Activated naive CD4-positive, alpha-beta T cell treated with anti-CD3 and anti-CD28 coated beads for 36 hours (primary cell): ENCODE data around the gene FCRLA. TPM values are rescaled to one million over a fixed set of nuclear protein-coding genes. Genes with fewer than 3 reads are reported as not detected.
"Not testable (repeated sequence)": the region's sequence is repeated elsewhere in the genome, so short reads cannot be mapped to it uniquely, and the experiment has no call there.

Experiments
- CTCF ChIA-PET: fragments of 350-600 bp; sonication (Branson Sonifier 250); formaldehyde crosslinking; loops from one replicate; lab custom pipeline; 2021; ENCODE audit warnings: antibody characterized with exemption; lab: Charles Lee
- DNase-seq: peaks from one replicate; pipeline ENCODE4 v3.0.0-alpha.2; 2020
- H3K27ac Mint-ChIP-seq: one replicate; pipeline ENCODE4 v1.8.0; 2021; ENCODE audit warnings: mild to moderate bottlenecking, mixed read lengths
- H3K27me3 Mint-ChIP-seq: one replicate; pipeline ENCODE4 v1.8.0; 2021; ENCODE audit warnings: low read depth, mixed read lengths
- H3K36me3 Mint-ChIP-seq: one replicate; pipeline ENCODE4 v1.8.0; 2021; ENCODE audit warnings: low read depth, mixed read lengths
- H3K4me1 Mint-ChIP-seq: one replicate; pipeline ENCODE4 v1.8.0; 2021; ENCODE audit warnings: low read depth, mixed read lengths
- H3K4me3 Mint-ChIP-seq: one replicate; pipeline ENCODE4 v1.8.0; 2021; ENCODE audit warnings: mild to moderate bottlenecking, moderate library complexity, mixed read lengths
- H3K9me3 Mint-ChIP-seq: one replicate; pipeline ENCODE4 v1.8.0; 2021; ENCODE audit warnings: mixed read lengths
- intact Hi-C: fragments of 100-400 bp; cut with micrococcal nuclease; formaldehyde crosslinking; loops from one replicate; pipeline ENCODE4 v1.15.1; 2023
- total RNA-seq, 2 experiments: library from RNA; stranded (reverse); gene quantifications; one replicate each; pipeline ENCODE4 v1.2.3, GENCODE V29; 2021

Gene FCRLA
- total RNA-seq, 2 experiments from 2014 or later = not detected

DNA sequence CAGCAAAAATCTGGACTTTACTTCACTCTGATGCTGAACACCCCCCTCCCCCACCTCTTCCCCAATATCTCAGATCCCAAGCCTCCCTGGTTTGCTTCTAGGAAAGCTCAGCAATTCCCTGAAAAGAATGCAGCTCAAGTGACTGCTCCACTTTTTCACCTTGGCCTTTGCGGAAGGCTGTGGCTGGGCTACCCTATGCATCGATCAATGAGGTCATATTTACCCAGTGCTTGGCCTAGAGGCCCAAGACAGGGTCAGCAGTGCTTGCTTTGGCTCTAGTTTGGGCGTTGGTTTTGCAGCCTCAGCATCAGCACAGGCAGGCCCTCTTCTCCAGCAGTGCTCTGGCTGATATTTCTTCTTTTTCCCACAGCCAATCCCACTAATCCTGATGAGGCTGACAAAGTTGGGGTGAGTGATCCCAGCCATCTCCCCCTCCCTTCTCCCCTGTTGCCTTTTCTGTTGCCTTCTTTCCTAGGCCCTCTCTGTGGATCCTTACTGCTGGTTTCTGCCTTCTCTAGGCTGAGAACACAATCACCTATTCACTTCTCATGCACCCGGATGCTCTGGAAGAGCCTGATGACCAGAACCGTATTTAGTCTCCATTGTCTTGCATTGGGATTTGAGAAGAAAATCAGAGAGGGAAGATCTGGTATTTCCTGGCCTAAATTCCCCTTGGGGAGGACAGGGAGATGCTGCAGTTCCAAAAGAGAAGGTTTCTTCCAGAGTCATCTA, 29.9 kb upstream of the FCRLA start:
- CTCF ChIA-PET = interaction anchor here (0.8 kb wide), 1 partner anchor 30 kb away, joined by 3 read pairs; no protein-coding TSS in a partner anchor
- no peak overlapping the region for H3K27ac Mint-ChIP-seq
- DNase-seq = no peak
- H3K27me3 Mint-ChIP-seq = peaks cover 3% of the 10 kb centered on the region
- no peaks in the 10 kb centered on the region for H3K36me3 Mint-ChIP-seq
- no peak overlapping the region for H3K4me3 Mint-ChIP-seq
- H3K9me3 Mint-ChIP-seq = no peaks in the 10 kb centered on the region
- no peaks in the 10 kb centered on the region for H3K4me1 Mint-ChIP-seq
- intact Hi-C loops = no loop called here

DNA sequence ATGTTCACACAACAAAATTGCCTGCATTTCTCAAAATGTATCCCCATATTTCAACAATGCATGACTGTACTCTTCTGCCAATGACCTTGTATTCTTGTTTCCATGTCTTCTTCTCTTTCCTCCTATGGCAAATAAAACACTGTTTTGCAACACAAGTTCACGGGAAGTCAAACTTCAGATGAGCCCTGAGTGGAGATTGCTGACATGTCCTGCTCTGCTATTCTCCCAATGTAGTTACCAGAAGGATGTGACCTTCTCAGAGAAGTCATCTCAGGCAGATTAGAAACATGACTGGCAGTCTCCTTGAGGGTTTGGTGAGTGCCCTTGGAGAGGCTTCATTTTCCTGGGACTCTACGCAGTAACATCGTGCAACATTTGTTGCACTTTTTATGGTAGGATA, 28.5 kb upstream of the FCRLA start:
- Mint-ChIP-seq H3K27ac (no peak overlapping the region), H3K4me1 (no peaks in the 10 kb centered on the region), H3K9me3 (no peaks in the 10 kb centered on the region), H3K27me3 (peaks cover 3% of the 10 kb centered on the region), H3K4me3 (no peak overlapping the region), H3K36me3 (no peaks in the 10 kb centered on the region)
- CTCF ChIA-PET = no interaction called here
- intact Hi-C loops = no loop called here
- no peak for DNase-seq

- Mint-ChIP-seq H3K4me1 (no peaks in the 10 kb centered on the region), H3K9me3 (no peaks in the 10 kb centered on the region), H3K27me3 (peaks cover 3% of the 10 kb centered on the region), H3K27ac (no peak overlapping the region), H3K4me3 (no peak overlapping the region), H3K36me3 (no peaks in the 10 kb centered on the region)
- CTCF ChIA-PET = no interaction called here
- DNase-seq = no peak
- intact Hi-C loops = no loop called here
Measured at GRCh38 chr1:161681879-161682278, 25.1 kb upstream of the FCRLA start.

DNA sequence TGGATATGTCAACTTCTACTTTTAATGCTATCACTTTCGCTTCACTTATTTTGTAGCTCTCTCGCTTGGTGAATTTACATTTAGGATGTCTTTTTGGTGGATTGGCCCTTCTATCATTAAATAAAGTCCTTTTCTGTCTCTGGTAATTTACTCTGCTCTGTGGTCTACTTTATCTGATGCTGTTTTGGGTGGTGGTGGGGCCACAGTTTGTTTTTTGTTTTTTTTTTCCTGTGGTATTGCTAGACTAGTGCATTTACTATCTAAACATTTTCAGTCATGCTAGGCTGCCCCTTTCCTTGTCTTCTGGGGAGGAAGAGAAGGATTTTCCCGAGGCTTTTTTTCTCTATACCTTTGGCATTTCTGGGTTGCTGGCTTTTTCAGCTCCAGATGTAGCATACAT, 18.1 kb upstream of the FCRLA start:
- Mint-ChIP-seq H3K27ac (no peak overlapping the region), H3K4me1 (no peaks in the 10 kb centered on the region), H3K36me3 (no peaks in the 10 kb centered on the region), H3K4me3 (no peak overlapping the region), H3K27me3 (peaks cover 7% of the 10 kb centered on the region), H3K9me3 (no peaks in the 10 kb centered on the region)
- CTCF ChIA-PET = no interaction called here
- intact Hi-C loops = no loop called here
- no peak for DNase-seq

- H3K9me3 Mint-ChIP-seq = no peaks in the 10 kb centered on the region
- no peaks in the 10 kb centered on the region for H3K4me1 Mint-ChIP-seq
- H3K36me3 Mint-ChIP-seq = no peaks in the 10 kb centered on the region
- intact Hi-C loops = no loop called here
- no peak overlapping the region for H3K27ac Mint-ChIP-seq
- no peak overlapping the region for H3K4me3 Mint-ChIP-seq
- CTCF ChIA-PET = interaction anchor here (0.7 to 0.8 kb wide), 2 partner anchors 16 to 204 kb away, joined by 3 read pairs; no protein-coding TSS in a partner anchor
- DNase-seq = no peak
- H3K27me3 Mint-ChIP-seq = peaks cover 16% of the 10 kb centered on the region
Measured at GRCh38 chr1:161691846-161692245, 15.2 kb upstream of the FCRLA start.

DNA sequence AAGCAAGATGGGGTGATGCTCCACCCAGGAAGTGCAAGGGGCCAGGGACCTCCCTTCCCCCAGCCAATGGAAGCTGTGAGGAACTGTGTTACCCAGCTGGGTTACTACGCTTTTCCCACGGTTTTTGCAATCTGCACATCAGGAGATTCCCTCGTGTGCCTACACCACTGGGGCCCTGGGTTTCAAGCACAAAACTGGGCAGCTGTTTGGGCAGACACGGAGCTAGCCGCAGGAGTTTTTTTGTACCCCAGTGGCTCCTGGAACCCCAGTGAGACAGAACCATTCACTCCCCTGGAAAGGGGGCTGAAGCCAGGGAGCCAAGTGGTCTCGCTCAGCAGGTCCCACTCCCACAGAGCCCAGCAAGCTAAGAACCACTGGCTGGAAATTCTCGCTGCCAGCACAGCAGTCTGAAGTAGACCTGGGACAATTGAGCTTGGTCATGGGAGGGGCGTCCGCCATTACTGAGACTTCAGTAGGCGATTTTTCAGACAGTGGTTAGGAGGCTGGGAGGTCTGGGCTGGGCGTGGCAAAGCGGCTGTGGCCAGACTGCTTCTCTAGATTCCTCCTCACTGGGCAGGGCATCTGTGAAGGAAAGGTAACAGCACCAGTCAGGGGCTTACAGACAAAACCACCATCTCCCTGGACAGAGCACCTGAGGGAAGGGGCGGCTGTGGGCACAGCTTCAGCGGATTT, 13.9 kb upstream of the FCRLA start:
- intact Hi-C loops, H3K9me3 Mint-ChIP-seq, H3K4me3 Mint-ChIP-seq, DNase-seq, H3K27ac Mint-ChIP-seq, H3K36me3 Mint-ChIP-seq, H3K4me1 Mint-ChIP-seq, CTCF ChIA-PET: not testable (repeated sequence)
- peaks cover 22% of the 10 kb centered on the region for H3K27me3 Mint-ChIP-seq

GRCh38 chr1:161698302-161698701, 8.7 kb upstream of the FCRLA start:
- DNase-seq, CTCF ChIA-PET, intact Hi-C loops, H3K27ac Mint-ChIP-seq, H3K36me3 Mint-ChIP-seq, H3K9me3 Mint-ChIP-seq, H3K4me1 Mint-ChIP-seq, H3K4me3 Mint-ChIP-seq: not testable (repeated sequence)
- peaks cover 14% of the 10 kb centered on the region for H3K27me3 Mint-ChIP-seq

DNA sequence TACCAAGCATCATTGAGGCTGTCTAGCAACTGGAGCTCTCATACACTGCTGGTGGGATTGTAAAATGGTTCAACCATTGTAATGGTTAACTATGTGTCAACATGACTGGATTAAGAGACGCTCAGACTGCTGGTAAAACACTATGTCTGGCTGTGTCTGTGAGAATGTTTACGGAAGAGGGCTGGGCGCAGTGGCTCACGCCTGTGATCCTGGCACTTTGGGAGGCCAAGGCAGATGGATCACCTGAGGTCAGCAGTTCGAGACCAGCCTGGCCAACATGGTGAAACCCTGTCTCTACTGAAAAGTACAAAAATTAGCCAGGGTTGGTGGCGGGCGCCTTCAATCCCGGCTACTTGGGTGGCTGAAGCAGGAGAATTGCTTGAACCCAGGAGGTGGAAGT, 4.8 kb upstream of the FCRLA start:
- no peaks in the 10 kb centered on the region for H3K9me3 Mint-ChIP-seq
- H3K4me1 Mint-ChIP-seq = no peaks in the 10 kb centered on the region
- CTCF ChIA-PET = no interaction called here
- intact Hi-C loops = no loop called here
- no peak overlapping the region for H3K4me3 Mint-ChIP-seq
- H3K27me3 Mint-ChIP-seq = peaks cover 5% of the 10 kb centered on the region
- H3K27ac Mint-ChIP-seq = no peak overlapping the region
- H3K36me3 Mint-ChIP-seq = no peaks in the 10 kb centered on the region
- no peak for DNase-seq

DNA sequence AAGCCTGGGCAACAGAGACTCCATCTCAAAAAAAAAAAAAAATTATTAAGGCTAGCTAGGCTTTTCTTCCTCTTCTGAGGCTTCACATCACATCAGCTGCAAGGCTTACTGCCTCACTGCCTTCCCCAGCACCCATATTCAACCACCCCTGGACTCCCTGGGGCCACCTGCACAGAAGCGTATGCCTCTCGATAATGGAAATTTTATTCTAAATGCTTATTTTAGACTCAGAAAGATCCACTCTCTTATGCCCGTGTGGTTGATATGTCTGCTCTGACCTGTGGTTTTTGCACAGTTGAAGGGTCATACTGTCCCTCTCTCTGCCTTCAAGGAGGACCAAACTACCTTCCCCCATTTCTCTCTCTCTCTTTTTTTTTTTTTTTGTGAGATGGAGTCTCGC, 1.5 kb upstream of the FCRLA start:
- H3K4me1 Mint-ChIP-seq = no peaks in the 10 kb centered on the region
- H3K27me3 Mint-ChIP-seq = no peaks in the 10 kb centered on the region
- no peak overlapping the region for H3K27ac Mint-ChIP-seq
- CTCF ChIA-PET = no interaction called here
- intact Hi-C loops = no loop called here
- no peaks in the 10 kb centered on the region for H3K9me3 Mint-ChIP-seq
- no peaks in the 10 kb centered on the region for H3K36me3 Mint-ChIP-seq
- DNase-seq = no peak
- no peak overlapping the region for H3K4me3 Mint-ChIP-seq

DNA sequence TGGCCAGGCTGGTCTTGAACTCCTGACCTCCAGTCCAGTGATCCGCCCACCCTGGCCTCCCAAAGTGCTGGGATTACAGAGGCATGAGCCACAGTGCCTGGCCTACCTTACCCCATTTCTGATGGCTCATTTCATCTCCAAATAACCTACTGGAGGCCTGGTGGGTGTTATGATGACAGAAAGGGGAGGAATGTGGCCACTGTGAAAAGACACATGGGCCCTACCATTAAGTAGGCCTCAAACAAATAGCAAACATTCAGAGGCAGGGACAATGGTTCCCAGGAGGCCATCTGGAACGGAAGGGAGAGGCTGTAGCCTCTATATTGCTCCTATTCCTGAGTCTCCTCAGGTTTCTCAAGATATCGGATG, 932 bp upstream of the FCRLA start:
- Mint-ChIP-seq H3K27me3 (no peaks in the 10 kb centered on the region), H3K9me3 (no peaks in the 10 kb centered on the region), H3K36me3 (no peaks in the 10 kb centered on the region), H3K27ac (no peak overlapping the region), H3K4me3 (no peak overlapping the region), H3K4me1 (no peaks in the 10 kb centered on the region)
- DNase-seq = no peak
- CTCF ChIA-PET = no interaction called here
- intact Hi-C loops = loop anchor here (2.0 kb wide), 1 partner anchor 25 kb away; no protein-coding TSS in a partner anchor

GRCh38 chr1:161707503-161707902, 474 bp downstream of the FCRLA start:
- no peaks in the 10 kb centered on the region for H3K27me3 Mint-ChIP-seq
- CTCF ChIA-PET = interaction anchor here (0.9 to 1.8 kb wide), 3 partner anchors 16 to 31 kb away, joined by 3 to 6 read pairs (median 3); no protein-coding TSS in a partner anchor
- no peaks in the 10 kb centered on the region for H3K4me1 Mint-ChIP-seq
- H3K36me3 Mint-ChIP-seq = no peaks in the 10 kb centered on the region
- no peak overlapping the region for H3K27ac Mint-ChIP-seq
- H3K4me3 Mint-ChIP-seq = no peak overlapping the region
- no peak for DNase-seq
- H3K9me3 Mint-ChIP-seq = no peaks in the 10 kb centered on the region
- intact Hi-C loops = loop anchor here (2.0 kb wide), 1 partner anchor 23 kb away; no protein-coding TSS in a partner anchor

DNA sequence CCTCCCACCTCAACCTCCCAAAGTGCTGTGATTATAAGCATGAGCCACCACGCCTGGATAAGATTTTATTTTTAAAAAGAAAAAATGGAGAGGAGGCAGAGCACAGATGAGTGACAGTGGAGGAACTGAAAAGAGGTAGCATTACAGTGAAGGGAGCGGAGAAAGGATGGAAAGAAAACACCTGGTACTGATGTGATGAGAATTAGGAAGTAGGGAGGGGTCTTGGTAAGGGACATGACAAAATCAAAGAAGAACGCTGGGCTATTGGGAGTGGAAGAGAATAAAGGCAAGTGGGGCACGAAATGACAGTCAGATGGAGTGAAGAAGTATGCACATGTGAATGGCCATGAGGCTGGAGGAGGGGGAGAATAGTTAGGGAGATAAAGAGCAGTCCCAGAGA, 2.3 kb downstream of the FCRLA start:
- no peak overlapping the region for H3K27ac Mint-ChIP-seq
- CTCF ChIA-PET = interaction anchor here (1.0 kb wide), 1 partner anchor 32 kb away, joined by 3 read pairs; no protein-coding TSS in a partner anchor

GRCh38 chr1:161710560-161710959, 3.5 kb downstream of the FCRLA start:
- H3K27me3 Mint-ChIP-seq = no peaks in the 10 kb centered on the region
- intact Hi-C loops = no loop called here
- no peaks in the 10 kb centered on the region for H3K36me3 Mint-ChIP-seq
- H3K9me3 Mint-ChIP-seq = no peaks in the 10 kb centered on the region
- DNase-seq = no peak
- CTCF ChIA-PET = no interaction called here
- no peak overlapping the region for H3K4me3 Mint-ChIP-seq
- no peaks in the 10 kb centered on the region for H3K4me1 Mint-ChIP-seq
- no peak overlapping the region for H3K27ac Mint-ChIP-seq

More for the DNA sequence above, 2.3 kb downstream of the FCRLA start:
- Mint-ChIP-seq H3K4me3 (no peak overlapping the region), H3K27me3 (no peaks in the 10 kb centered on the region), H3K4me1 (no peaks in the 10 kb centered on the region), H3K9me3 (no peaks in the 10 kb centered on the region), H3K36me3 (no peaks in the 10 kb centered on the region)
- DNase-seq = no peak
- intact Hi-C loops = no loop called here
